PFSK-1 (cell line): Measurements from ENCODE around the gene ATG7.

Experiments
- FOXP2 ChIP-seq: optimal IDR thresholded peaks from 2 replicates; pipeline ENCODE3; 2011; ENCODE audit warnings: borderline replicate concordance, control low read depth, inconsistent platforms; ENCODE audit not compliant: insufficient read depth; ENCODE audit errors: extremely low read length, extremely low read depth
- POLR2AphosphoS5 ChIP-seq: IDR thresholded peaks from 2 replicates; pipeline ENCODE4 v1.6.1; 2012; ENCODE audit warnings: low read depth, mild to moderate bottlenecking, control low read depth, low read length, moderate library complexity
- REST ChIP-seq, 2 experiments: IDR thresholded peaks; 2 replicates each; pipeline versions ENCODE4 v1.6.1 to v1.8.0; 2011 to 2012; ENCODE audit warnings: low read depth in 2 of 2, low read length in 2 of 2, control low read depth in 1 of 2, inconsistent platforms in 1 of 2, mild to moderate bottlenecking in 1 of 2, moderate library complexity in 1 of 2; ENCODE audit not compliant: insufficient read depth in 1 of 2
- SIN3A ChIP-seq: IDR thresholded peaks from 2 replicates; pipeline ENCODE4 v1.6.1; 2012; ENCODE audit warnings: mild to moderate bottlenecking, low read length, moderate library complexity, borderline replicate concordance; ENCODE audit not compliant: insufficient read depth

DNA sequence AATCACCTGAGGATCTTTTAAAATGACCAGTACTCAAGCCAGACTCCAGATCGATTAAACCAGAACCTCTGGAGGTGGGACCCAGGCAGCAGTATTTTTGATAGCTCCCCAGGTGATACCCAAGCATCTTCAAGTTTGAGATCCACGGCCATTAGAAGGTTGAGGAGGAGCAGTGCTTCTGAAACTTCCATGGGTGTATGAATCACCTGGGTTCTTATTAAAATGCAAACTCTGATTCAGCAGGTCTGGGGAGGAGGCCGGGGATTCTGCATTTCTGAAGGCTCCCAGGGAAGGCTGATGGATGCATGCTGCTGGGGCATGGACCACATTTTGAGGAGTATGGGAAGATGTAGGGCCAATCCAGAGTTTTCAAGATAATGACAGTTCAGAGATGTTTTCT, 55.4 kb downstream of the ATG7 start:
- TF ChIP-seq REST (IDR thresholded peaks at IDR 0.05; ENCODE audit: insufficient read depth in 1 of 2, low read depth in 2 of 2, low read length in 2 of 2) (no peak), POLR2AphosphoS5 (no peak), FOXP2 (no peak), SIN3A (no peak)
